CD4-positive, alpha-beta T cell treated with Interferon gamma for 1 hour (primary cell): ENCODE results near the gene ZBTB46.
"Not testable (repeated sequence)": the region's sequence is repeated elsewhere in the genome, so short reads cannot be mapped to it uniquely, and the experiment has no call there.

Experiments used
- DNase-seq: peaks from one replicate; pipeline ENCODE4 v3.0.0-alpha.2; 2020

ZBTB46 gene

GRCh38 chr20:63811491-63811875 is 19.6 kb downstream of the ZBTB46 start:
- no peak for DNase-seq

GRCh38 chr20:63810730-63811490 is 20.2 kb downstream of the ZBTB46 start:
- DNase-seq, result no peak

GRCh38 chr20:63809856-63810255 is 21.2 kb downstream of the ZBTB46 start:
- DNase-seq, result no peak

GRCh38 chr20:63808964-63809674 is 21.9 kb downstream of the ZBTB46 start:
- no peak for DNase-seq

GRCh38 chr20:63808145-63808724 is 22.8 kb downstream of the ZBTB46 start:
- no peak for DNase-seq

GRCh38 chr20:63807654-63808053 is 23.4 kb downstream of the ZBTB46 start:
- DNase-seq, result no peak

GRCh38 chr20:63804308-63804636 is 26.8 kb downstream of the ZBTB46 start:
- no peak for DNase-seq

GRCh38 chr20:63802469-63803240 is 28.4 kb downstream of the ZBTB46 start:
- DNase-seq, result no peak

GRCh38 chr20:63801174-63801573 is 29.9 kb downstream of the ZBTB46 start:
- DNase-seq, result not testable (repeated sequence)

- not testable (repeated sequence) for DNase-seq
Observed at GRCh38 chr20:63800411-63800810, 30.7 kb downstream of the ZBTB46 start.

- not testable (repeated sequence) for DNase-seq
Observed at GRCh38 chr20:63799127-63799526, 31.9 kb downstream of the ZBTB46 start.

GRCh38 chr20:63797175-63797574 is 33.9 kb downstream of the ZBTB46 start:
- not testable (repeated sequence) for DNase-seq

- DNase-seq, result no peak
Observed at GRCh38 chr20:63795178-63795830, 35.8 kb downstream of the ZBTB46 start.

- DNase-seq, result no peak
Observed at GRCh38 chr20:63794614-63795013, 36.5 kb downstream of the ZBTB46 start.

- DNase-seq, result no peak
Observed at GRCh38 chr20:63792866-63793265, 38.2 kb downstream of the ZBTB46 start.

GRCh38 chr20:63791497-63792156 is 39.4 kb downstream of the ZBTB46 start:
- no peak for DNase-seq

GRCh38 chr20:63790572-63791168 is 40.4 kb downstream of the ZBTB46 start:
- no peak for DNase-seq

- DNase-seq, result no peak
Observed at GRCh38 chr20:63789836-63790571, 41.1 kb downstream of the ZBTB46 start.

GRCh38 chr20:63787749-63788148 is 43.3 kb downstream of the ZBTB46 start:
- no peak for DNase-seq

GRCh38 chr20:63787302-63787701 is 43.8 kb downstream of the ZBTB46 start:
- DNase-seq, result no peak

GRCh38 chr20:63785691-63786131 is 45.4 kb downstream of the ZBTB46 start:
- no peak for DNase-seq
